Islet of Langerhans (tissue), 1 donor: Measurements from ENCODE around the gene KIF6.

Experiments
- FAIRE-seq: peaks from one replicate; lab custom pipeline; 2011; peaks lifted over from hg19 to GRCh38; lab: Jason Lieb, UNC

KIF6 gene

GRCh38 chr6:39416728-39417127 is 308.5 kb downstream of the KIF6 start:
- FAIRE-seq = no peak

DNA sequence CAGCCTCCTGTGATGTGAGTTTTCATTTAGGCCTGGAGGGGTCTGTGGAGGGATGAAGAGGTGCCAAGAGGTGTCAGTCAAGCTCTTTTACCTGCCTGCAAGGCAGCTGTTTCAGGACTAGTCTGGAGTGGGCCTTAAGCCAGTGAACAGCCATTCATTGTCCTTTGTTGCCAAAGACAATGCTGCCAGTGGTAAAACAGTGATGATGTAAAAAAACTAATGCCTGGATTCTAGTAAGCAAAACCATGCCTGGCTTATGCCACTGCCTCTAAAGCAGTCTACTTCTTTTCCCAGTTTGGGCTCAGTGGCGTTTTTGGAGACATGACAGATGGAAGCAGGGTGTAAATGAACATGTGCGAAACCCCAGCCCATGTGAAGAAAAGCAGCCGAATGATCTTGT is 309.2 kb downstream of the KIF6 start:
- no peak for FAIRE-seq

DNA sequence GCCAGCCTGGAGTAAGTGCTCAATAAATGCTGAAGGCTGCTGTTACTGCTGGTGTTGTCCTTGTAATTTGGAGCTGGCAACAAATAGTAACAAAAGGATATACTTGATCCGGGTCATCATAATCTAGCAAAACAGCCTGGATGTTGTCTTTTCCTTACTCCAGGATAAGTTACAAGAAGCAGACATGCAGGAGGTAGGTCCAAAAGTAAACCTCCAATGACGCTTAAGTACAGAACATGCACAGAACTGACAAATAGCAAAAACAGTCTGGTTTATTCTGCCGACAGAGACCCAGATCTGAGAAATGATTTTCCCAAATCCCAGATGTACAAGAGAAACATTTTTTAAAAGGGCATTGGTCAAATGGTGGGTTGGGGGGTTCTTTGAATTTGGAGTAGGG is 309.7 kb downstream of the KIF6 start:
- no peak for FAIRE-seq

- FAIRE-seq = no peak
These were observed 313.7 kb downstream of the KIF6 start for GRCh38 chr6:39411465-39411864.

DNA sequence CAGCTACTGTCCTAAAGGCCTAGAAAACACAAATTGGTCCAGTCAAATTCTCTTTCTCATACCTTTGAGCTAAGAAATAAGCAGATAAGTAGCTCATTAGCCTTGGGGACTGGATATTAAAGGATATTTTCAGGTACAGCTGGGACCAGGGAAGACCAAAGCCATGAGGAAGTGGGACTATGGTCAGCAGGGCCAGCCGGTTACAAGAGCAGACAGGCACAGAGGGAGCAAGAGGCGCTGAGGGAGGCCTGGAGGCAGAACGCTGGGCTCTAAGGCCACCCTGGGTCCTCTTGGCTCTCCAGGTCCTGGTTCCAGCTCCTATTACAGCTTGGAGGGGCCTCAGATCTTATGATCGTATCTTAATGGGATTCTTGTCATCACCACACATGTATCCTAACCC is 314.2 kb downstream of the KIF6 start:
- FAIRE-seq = no peak

DNA sequence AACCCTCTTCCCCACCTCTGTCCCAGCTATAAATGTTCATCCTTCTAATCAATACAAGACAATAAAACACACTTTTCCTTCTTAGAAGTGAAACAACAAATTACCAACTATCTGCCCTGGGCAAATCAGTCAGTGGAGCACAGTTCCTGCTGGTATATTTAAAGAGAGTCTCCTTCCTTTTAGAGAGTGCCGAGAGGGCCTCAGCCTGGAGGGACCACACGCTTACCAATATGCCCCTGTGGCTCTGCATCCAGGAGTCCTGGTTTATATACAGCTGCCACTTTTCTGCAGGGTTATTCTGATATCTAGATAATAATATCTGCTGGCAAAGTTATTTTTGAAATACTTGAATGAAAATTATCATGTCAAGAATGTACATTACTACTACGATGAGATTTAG is 315.3 kb downstream of the KIF6 start:
- no peak for FAIRE-seq

- FAIRE-seq = no peak
These were observed 317.7 kb downstream of the KIF6 start for GRCh38 chr6:39407446-39407993.

GRCh38 chr6:39404312-39404711 is 320.9 kb downstream of the KIF6 start:
- FAIRE-seq = no peak

GRCh38 chr6:39403304-39403703 is 321.9 kb downstream of the KIF6 start:
- no peak for FAIRE-seq

GRCh38 chr6:39402239-39402751 is 322.9 kb downstream of the KIF6 start:
- FAIRE-seq = no peak

- FAIRE-seq = no peak
These were observed 323.8 kb downstream of the KIF6 start for GRCh38 chr6:39401376-39401775.

GRCh38 chr6:39400026-39400425 is 325.2 kb downstream of the KIF6 start:
- FAIRE-seq = no peak

GRCh38 chr6:39396854-39397253 is 328.4 kb downstream of the KIF6 start:
- no peak for FAIRE-seq

- FAIRE-seq = no peak
These were observed 332.1 kb downstream of the KIF6 start for GRCh38 chr6:39393075-39393474.

- no peak for FAIRE-seq
These were observed 334.0 kb downstream of the KIF6 start for GRCh38 chr6:39391182-39391581.

DNA sequence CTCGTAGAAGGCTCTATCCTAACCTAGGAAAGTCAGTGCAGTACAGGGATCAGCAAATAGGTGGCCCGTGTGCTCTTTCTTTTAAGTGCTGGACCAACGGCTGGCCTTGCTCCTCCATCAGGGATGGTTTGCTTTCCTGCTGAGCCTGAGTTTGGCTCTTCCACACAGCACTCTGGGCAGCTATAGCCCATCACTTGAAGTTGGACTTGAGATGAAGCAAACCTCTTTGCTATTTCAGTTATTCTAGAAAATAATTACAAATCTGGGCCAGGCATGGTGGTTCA is 335.8 kb downstream of the KIF6 start:
- FAIRE-seq = no peak

- no peak for FAIRE-seq
These were observed 336.4 kb downstream of the KIF6 start for GRCh38 chr6:39388606-39389483.

DNA sequence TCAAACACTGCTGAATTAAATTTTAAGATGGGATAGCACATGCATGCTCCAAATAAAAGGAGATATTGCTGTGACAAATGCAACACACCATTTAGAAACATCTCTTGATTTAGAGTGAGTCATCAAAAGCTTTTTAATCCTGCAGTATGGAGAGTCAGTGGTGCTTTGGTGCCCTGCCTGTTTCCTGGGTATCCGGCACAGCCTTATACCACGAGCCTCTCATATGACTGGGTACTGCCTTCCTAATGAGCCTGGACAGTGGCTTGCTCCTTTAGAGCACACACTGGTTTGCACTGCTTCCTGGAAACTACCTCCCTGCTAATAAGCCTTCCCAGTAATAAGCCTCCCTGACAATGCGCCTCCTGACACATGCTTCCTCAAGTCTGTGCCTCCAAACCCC is 337.4 kb downstream of the KIF6 start:
- no peak for FAIRE-seq

- no peak for FAIRE-seq
These were observed 338.7 kb downstream of the KIF6 start for GRCh38 chr6:39386487-39386886.

- FAIRE-seq = no peak
These were observed 343.6 kb downstream of the KIF6 start for GRCh38 chr6:39381550-39382140.

DNA sequence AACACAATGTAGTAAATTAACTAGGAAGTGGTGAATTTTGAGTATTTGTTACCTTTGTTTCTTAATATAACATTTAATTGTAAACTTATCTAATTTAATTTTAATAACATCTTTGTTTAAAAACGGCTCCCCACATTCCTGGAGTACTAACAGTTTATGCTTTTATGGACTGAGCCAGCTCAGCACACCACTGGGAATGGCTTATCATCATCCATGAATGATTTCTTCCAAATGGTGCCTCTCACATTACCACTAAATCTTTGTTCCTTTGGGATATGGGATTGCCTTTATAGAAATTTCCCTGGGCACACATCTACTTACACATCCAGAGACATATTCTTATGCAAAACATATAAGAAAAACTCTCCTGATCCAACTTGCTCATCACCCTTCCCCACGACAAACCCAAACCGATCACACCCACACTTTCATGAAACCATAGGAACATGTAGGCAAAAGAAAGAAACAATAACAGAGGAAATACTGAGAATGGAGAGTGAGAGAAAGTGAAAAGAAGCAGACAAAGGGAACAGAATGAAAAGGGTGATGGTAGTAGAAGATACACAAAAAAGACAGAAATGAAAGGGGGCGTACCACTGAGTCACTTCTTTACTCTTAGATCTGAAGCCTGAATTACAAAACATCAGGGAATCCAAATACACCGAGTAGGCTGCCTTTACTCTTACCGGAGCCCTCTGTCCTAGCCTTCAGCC is 344.2 kb downstream of the KIF6 start:
- FAIRE-seq = no peak

DNA sequence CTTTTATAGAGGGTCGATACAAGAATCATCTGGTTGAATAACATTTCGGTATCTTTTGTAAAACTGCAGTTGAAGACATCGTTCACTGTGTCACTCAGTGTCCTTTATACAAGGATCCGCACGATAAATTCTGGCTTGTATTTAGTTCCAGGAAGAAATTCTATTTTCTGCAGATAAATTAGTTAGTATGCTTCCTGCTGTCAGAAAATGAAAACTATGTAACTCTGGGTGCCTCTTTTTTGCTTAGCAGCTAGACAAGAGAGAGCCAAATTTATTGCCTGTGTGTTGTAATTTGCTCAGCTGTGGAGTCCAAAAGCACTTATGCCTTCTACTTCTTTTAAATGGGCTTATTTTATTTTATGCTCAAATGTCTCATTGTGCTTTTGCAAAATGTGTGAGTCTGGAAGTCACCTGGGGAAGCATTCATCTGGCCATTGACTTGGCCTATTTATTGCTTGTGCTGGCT is 346.2 kb downstream of the KIF6 start:
- no peak for FAIRE-seq
